Activated T-cell treated with anti-CD3 and anti-CD28 coated beads, Interleukin-2, amount 50 U/mL, for 4 hours (primary cell): Measurements from ENCODE around the gene CSRP1. TPM values are rescaled to one million over a fixed set of nuclear protein-coding genes. Genes with fewer than 3 reads are reported as not detected.
"Not testable (repeated sequence)": the region's sequence is repeated elsewhere in the genome, so short reads cannot be mapped to it uniquely, and the experiment has no call there.

Experiments used
- ATAC-seq, 2 donors: fragments of 200-7000 bp; cut with Tn5 transposase; one replicate each; pipeline ENCODE4 v1.10.0; 2021
- DNase-seq: peaks from one replicate; pipeline ENCODE4 v3.0.0-alpha.2; 2020
- H3K27me3 Mint-ChIP-seq: one replicate; pipeline ENCODE4 v1.8.0; 2021; ENCODE audit warnings: low read depth, mixed read lengths
- H3K36me3 Mint-ChIP-seq: one replicate; pipeline ENCODE4 v1.8.0; 2022; ENCODE audit warnings: mixed read lengths; ENCODE audit not compliant: insufficient read depth
- H3K4me1 Mint-ChIP-seq: one replicate; pipeline ENCODE4 v1.8.0; 2021; ENCODE audit warnings: low read depth, mixed read lengths
- H3K4me3 Mint-ChIP-seq: one replicate; pipeline ENCODE4 v1.8.0; 2021; ENCODE audit warnings: mild to moderate bottlenecking, moderate library complexity, mixed read lengths
- H3K9me3 Mint-ChIP-seq: one replicate; pipeline ENCODE4 v1.8.0; 2021; ENCODE audit warnings: mixed read lengths
- total RNA-seq, 3 donors: library from RNA; stranded (reverse); gene quantifications; one replicate each; pipeline ENCODE4 v1.2.1, GENCODE V29; 2021

Gene CSRP1
- total RNA-seq, 3 donors from 2014 or later = 51.5 to 54.3 (median 52.4) TPM

DNA sequence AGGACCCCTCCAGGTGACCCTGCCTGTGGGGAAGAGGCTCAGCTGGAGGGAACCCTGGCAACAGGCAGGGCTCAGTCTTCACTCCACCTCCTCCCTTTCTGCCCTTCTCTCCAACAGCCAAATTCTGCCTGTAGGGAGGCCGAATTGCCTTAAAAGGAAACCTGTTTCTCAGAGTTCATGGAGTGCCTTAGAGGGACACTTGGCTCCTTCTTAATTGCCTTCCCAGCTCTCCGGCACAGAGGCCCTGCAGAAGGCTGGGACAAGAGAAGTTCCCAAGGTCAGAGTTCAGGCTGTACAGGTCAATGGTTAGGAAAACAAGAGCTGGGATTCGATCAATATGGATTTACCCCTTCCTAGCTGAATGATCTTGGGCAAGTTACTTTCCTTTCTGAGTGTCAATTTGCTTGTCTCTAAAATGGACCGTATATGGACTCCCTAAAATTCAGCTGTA, 6.2 kb downstream of the CSRP1 start:
- Mint-ChIP-seq H3K4me1 (peaks cover 20% of the 10 kb centered on the region), H3K36me3 (peaks cover 6% of the 10 kb centered on the region), H3K4me3 (no peak overlapping the region), H3K9me3 (no peaks in the 10 kb centered on the region), H3K27me3 (no peaks in the 10 kb centered on the region)
- DNase-seq (no peak), ATAC-seq (no peak)

DNA sequence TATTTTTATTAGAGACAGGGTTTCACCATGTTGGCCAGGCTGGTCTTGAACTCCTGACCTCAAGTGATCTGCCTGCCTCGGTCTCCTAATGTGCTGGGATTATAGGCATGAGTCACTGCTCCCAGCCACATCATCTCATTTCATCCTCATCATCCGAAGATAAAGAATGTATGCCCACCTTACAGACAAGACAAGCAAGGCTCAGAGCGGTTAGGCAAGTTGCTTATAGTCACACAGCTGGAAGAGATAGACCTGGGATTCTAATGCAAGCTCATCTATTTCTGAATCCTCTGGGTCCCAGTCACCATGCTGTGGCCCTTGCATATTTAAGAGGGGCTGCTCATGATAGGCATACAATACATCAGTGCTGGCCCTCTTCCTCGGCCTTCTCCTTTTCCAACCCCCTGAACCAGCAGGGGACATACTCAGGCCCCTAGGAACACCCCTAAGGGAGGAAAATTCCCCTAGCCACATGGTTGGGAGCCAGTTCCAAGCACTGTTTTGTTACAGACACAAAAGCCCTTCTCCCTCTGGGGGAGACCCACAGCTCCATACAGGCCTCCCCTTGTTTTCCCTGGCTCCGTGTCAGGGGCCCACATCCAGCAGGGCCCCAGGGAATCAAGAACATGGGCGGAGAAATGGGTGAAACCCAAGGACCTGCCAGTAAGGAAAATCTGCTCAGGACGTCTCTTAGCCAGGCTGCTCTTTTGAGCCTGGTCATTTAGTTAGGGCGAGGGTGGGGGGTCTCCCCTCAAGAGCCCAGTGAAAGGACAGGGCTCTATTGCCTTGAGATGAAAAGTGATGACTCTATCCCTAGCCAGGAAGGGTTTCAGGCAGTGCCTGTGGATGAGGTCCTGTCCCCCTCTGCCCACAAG, 6.9 kb downstream of the CSRP1 start:
- ATAC-seq (no peak), DNase-seq (no peak)
- Mint-ChIP-seq H3K36me3 (peaks cover 10% of the 10 kb centered on the region), H3K4me1 (peaks cover 13% of the 10 kb centered on the region), H3K4me3 (no peak overlapping the region), H3K9me3 (no peaks in the 10 kb centered on the region), H3K27me3 (no peaks in the 10 kb centered on the region)

DNA sequence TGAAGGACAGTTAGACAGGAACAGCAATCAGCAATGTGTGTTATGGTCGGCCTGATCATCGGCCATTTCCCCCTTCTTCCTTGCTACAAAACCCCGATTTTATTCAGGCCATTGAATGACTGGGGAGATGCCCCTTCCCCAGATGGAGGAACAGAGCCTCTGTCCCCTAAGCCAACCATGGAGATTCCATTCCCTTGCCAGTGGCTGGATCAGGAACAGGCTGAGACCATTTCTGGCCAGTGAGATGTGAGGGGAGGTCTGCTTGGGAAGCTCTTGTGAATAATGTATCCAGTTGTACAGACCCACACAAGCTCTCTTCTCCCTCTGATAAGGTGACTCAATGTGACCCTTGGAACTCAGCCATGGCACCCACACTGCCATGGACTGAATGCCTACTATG, 7.7 kb downstream of the CSRP1 start:
- peaks cover 9% of the 10 kb centered on the region for H3K4me1 Mint-ChIP-seq

DNA sequence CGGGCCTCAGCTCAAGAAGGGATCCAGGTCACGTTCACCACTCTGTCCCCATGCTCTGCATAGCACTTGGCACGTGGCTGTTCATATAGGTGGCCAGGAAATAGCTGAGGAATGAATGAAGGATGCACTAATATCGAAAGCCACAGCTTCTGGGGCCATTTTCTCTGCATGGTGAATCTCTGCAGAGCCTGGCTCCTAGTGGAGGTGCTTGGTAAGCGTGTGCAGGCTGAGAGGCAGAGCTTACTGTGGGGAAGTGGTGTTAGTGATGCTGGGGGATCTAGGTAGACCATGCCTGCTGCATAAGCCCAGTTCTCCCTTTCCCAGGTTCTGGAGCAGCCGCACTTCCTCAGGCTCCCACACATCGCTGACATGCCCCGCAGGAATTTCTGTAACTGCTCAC, 8.3 kb downstream of the CSRP1 start:
- H3K9me3 Mint-ChIP-seq = no peaks in the 10 kb centered on the region
- H3K27me3 Mint-ChIP-seq = no peaks in the 10 kb centered on the region
- ATAC-seq = no peak
- peaks cover 5% of the 10 kb centered on the region for H3K4me1 Mint-ChIP-seq
- DNase-seq = no peak
- H3K36me3 Mint-ChIP-seq = peaks cover 21% of the 10 kb centered on the region
- no peak overlapping the region for H3K4me3 Mint-ChIP-seq

More for the DNA sequence above, 7.7 kb downstream of the CSRP1 start:
- no peak overlapping the region for H3K4me3 Mint-ChIP-seq
- H3K36me3 Mint-ChIP-seq = peaks cover 18% of the 10 kb centered on the region
- no peaks in the 10 kb centered on the region for H3K27me3 Mint-ChIP-seq
- DNase-seq = no peak
- H3K9me3 Mint-ChIP-seq = no peaks in the 10 kb centered on the region
- no peak for ATAC-seq

DNA sequence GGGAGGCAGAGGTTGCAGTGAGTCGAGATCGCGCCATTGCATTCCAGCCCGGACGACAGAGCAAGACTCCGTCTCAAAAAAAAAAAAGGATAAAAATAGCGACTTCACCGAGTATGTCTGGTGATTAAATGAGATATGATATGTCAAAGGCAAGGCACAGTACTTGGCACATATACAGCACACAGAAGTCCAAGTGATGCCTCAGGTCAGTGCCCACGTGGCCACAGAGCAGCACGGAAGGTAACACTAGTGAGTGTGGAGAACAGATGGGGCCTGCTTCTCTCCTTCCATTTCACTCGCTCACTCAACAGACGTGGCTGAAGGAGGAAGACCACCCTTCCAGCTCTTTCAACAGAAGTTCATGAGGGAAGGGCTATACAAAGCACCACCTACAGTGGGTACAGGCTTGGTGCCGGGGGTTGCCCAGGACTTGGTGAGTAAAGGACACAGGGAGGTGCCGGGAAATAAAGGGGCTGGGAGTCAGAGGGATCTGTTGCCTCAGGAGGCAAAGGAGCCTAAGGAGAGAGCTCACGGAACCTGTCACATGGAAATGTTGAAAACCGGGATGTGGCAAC, 8.9 kb downstream of the CSRP1 start:
- Mint-ChIP-seq H3K4me1 (peaks cover 4% of the 10 kb centered on the region), H3K9me3 (no peaks in the 10 kb centered on the region), H3K4me3 (no peak overlapping the region), H3K36me3 (peaks cover 25% of the 10 kb centered on the region), H3K27me3 (no peaks in the 10 kb centered on the region)
- ATAC-seq (no peak), DNase-seq (no peak)

DNA sequence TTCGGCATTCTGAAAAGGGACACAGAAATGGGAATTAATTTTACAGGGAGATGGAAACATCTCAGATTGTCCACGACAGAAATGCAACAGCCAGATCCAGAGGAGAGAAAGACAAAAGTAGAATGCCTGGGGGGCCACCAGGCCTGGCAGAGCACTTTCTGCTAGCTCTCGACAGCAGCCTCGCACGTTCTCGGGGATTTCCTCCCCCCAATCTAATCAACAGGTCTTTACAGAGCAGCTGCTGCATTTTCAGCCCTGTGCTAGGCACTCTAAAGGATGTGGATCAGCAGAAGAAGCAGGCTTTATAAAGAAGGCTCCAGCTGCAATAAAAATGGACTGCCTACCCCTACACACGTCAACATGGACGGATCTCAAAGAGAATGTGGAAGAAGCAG, 10.6 kb downstream of the CSRP1 start:
- Mint-ChIP-seq H3K4me3 (no peak overlapping the region), H3K27me3 (no peaks in the 10 kb centered on the region), H3K9me3 (no peaks in the 10 kb centered on the region), H3K4me1 (peaks cover 4% of the 10 kb centered on the region), H3K36me3 (peaks cover 27% of the 10 kb centered on the region)
- no peak for DNase-seq
- no peak for ATAC-seq

DNA sequence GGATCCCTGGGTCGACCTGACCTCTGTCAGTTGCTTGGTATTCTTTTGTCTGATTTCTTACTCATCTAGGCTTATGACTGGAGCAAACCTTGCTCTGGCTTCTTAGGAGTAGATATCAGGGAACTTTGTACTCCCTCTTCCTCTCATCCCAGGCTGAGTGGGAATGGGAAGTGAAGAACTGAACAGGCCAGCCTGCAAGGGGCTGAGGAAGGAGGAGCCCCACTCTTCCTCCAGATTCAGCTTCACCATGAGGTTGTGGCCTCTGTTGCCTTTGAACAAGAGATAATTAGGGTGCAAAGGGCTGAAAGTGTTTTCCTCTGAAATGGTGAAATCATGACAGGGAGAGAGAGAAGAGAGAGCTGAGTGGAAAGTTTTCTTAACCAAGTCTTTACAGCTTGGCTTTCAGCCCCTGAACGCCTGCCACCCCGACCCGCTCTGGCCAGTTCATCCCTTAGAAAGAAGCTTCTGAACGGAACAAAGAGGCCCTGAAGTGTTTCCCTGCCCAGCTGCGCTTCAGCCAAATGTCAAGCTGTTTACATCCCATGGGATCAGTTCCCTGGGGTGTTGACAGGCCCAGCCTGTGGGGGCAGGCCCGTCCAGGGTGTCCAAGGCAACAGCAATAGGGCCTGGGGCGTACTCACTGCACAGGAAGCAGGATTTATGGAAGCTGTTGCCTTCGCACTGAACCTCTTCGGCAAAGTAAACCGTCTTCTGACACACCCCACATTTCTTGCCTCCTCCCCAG, 11.2 kb downstream of the CSRP1 start:
- no peak overlapping the region for H3K4me3 Mint-ChIP-seq
- no peak for DNase-seq
- no peaks in the 10 kb centered on the region for H3K27me3 Mint-ChIP-seq
- H3K4me1 Mint-ChIP-seq = peaks cover 4% of the 10 kb centered on the region
- no peak for ATAC-seq
- no peaks in the 10 kb centered on the region for H3K9me3 Mint-ChIP-seq
- peaks cover 27% of the 10 kb centered on the region for H3K36me3 Mint-ChIP-seq

DNA sequence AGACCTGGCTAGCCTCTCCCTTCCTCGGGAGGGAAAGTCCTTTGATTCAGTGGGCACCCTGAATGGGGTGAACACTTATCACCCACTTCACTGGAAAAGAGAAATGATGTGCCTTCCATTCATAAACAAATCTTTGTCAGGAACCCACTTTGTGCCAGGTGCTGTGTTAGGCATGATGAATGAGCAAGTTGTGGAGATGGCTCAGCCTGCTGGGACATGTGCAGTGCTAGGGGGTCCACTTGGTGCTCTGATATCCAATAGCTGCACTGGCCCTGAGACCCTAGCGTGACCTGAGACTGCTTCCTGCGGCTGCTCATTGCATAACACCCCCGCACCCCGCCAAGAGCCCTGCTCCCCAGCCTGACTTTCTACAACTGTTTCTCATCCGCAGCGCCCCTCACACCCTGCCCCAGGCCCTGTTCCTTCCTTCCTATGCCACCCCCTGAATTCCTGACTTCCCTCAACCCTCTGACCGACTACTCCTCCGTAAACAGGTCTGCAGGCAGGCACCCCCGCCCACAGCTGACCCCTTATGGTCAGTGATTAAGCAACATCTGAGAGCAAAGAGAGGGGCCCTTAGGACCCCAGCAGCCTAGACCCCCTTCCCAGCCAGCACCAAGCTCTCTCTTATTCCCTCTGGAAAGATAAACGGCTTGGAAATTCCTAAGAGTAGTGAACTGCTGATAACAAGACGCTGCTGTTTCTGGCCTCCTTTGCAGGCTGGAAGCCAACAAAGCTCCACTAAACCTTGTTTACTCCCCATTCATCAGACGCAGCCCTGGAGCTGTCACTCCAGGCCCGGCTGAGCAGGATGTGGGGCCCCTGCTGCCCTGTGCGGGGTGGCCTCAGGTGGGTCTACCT, 12.9 kb downstream of the CSRP1 start:
- ATAC-seq (no peak), DNase-seq (no peak)
- H3K27me3 Mint-ChIP-seq = no peaks in the 10 kb centered on the region
- peaks cover 2% of the 10 kb centered on the region for H3K4me1 Mint-ChIP-seq
- no peaks in the 10 kb centered on the region for H3K9me3 Mint-ChIP-seq
- peaks cover 28% of the 10 kb centered on the region for H3K36me3 Mint-ChIP-seq
- H3K4me3 Mint-ChIP-seq = no peak overlapping the region

DNA sequence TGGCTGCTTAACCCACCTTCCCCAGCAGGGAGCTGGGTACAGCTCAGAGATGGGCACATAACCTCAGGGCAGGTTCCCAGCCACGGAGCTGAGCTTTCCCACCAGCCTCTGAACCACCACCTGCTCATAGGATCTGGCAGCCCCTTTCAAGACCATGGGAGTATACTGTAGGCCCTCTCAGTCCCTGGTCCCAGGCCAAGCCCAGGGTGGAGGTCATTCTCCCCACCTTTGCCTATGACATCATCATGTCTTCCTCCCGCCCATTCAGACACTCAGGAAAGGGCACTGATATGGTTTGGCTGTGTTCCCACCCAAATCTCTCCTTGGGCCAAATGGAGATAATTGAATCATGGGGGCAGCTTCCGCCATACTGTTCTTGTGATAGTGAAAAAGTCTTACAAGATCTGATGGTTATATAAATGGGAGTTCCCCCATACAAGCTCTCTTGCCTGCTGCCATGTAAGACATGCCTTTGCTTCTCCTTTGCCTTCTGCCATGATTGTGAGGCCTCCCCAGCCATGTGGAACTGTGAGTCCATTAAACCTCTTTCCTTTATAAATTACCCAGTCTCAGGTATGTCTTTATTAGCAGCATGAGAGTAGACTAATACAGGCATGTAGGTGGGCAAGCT, 13.8 kb downstream of the CSRP1 start:
- H3K4me3 Mint-ChIP-seq, H3K27me3 Mint-ChIP-seq, DNase-seq, H3K9me3 Mint-ChIP-seq, ATAC-seq, H3K4me1 Mint-ChIP-seq: not testable (repeated sequence)
- H3K36me3 Mint-ChIP-seq = peaks cover 29% of the 10 kb centered on the region

DNA sequence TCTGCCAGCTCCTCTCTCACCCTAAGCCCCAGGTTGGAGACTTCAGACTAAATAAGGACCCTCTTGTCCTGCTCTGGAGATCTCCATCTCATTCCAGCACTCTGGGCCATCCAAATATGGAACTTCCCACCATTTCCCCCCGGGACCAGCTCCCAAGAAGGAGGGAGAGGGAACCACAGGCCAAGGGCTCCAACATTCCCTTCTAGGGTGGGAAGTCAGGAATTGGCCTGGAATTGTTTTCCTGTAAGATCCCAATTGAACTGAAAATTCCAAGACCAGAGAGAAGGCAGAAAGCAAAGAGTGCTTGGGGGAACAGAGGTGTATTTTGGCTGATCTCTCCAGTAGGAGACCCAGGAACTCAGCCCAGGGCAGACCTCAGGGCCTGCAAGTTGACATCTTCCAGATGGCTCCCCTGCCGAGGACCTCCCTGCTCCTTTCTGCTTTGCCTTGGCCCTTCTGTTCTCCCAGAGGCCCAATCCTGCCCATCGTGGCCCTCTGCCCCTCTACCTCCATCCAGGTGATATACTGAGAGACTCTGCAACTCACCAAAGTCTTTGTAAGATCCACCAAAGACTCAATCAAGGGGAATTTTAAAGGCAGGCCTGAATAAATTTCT, 14.9 kb downstream of the CSRP1 start:
- no peak overlapping the region for H3K4me3 Mint-ChIP-seq
- peaks cover 35% of the 10 kb centered on the region for H3K36me3 Mint-ChIP-seq
- no peaks in the 10 kb centered on the region for H3K27me3 Mint-ChIP-seq
- no peaks in the 10 kb centered on the region for H3K9me3 Mint-ChIP-seq
- ATAC-seq = no peak
- H3K4me1 Mint-ChIP-seq = no peaks in the 10 kb centered on the region
- no peak for DNase-seq

DNA sequence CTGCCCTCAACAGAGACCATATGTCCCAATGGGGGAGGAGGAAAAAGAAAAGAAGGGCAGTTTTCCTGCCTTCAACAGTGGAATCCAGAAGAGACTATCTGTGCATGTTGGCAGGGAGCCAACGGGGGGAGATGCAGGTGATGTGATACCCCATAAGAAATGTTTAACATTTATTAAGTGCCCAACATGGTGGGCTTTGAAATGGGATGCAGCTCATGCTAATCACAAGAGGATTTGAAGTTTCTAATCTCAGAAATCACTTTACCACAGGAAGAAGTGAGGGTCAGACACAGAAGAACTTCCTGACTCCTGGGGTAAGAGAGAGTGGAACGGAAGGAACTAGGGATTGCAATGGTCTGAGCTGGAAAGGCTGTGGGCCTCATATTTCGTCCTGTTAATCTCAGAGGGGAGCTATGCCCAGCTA, 16.2 kb downstream of the CSRP1 start:
- Mint-ChIP-seq H3K4me1 (no peaks in the 10 kb centered on the region), H3K36me3 (peaks cover 31% of the 10 kb centered on the region)
- ATAC-seq = no peak

DNA sequence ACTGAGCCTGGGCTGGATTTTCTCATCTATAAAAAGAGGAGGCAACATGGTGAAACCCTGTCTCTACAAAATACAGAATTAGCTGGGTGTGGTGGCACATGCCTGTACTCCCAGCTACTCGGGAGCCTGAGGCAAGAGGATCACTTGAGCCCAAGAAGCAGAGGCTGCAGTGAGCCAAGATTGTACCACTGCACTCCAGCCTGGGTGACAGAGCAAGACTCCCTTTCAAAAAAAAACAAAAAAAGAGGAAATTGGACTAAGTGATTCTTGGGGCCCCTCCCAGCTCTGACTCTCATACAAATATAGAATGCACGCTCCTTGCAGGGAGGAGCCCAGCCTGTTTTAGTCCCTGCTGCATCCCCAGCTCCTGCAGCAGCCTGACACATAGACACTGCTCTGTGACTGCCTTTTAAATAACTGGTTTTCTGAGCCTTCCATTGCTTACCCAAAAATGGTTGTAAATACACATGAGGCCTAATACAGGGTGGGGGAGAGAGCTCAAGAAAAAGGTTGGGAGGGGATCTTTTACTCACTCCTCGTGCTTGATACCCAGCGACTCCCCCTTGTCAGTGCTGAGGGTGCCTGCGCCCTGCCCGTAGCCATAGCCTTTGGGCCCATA, 17.2 kb downstream of the CSRP1 start:
- DNase-seq (no peak), ATAC-seq (no peak)
- Mint-ChIP-seq H3K4me1 (no peaks in the 10 kb centered on the region), H3K4me3 (no peak overlapping the region), H3K9me3 (no peaks in the 10 kb centered on the region), H3K36me3 (peaks cover 24% of the 10 kb centered on the region), H3K27me3 (no peaks in the 10 kb centered on the region)

More for the DNA sequence above, 16.2 kb downstream of the CSRP1 start:
- no peaks in the 10 kb centered on the region for H3K9me3 Mint-ChIP-seq
- no peaks in the 10 kb centered on the region for H3K27me3 Mint-ChIP-seq
- no peak for DNase-seq
- H3K4me3 Mint-ChIP-seq = no peak overlapping the region
